Mucosa of descending colon (tissue), 3 donors: Measurements from ENCODE around the gene LMX1B. TPM values are rescaled to one million over a fixed set of nuclear protein-coding genes. Genes with fewer than 3 reads are reported as not detected.

Experiments used
- ATAC-seq: fragments of 200-7000 bp; cut with Tn5 transposase; one replicate; pipeline ENCODE4 v1.9.1; 2020; ENCODE audit warnings: mild to moderate bottlenecking, moderate library complexity
- DNase-seq, 3 donors: peaks; one replicate each; pipeline ENCODE4 v3.0.0-alpha.2; 2020
- H3K36me3 ChIP-seq: fragments of 200-600 bp; one replicate; pipeline ENCODE4 v1.8.0; 2021; ENCODE audit warnings: low read depth, mild to moderate bottlenecking
- H3K4me1 ChIP-seq: fragments of 200-600 bp; one replicate; pipeline ENCODE4 v1.8.0; 2021; ENCODE audit warnings: low read depth, mild to moderate bottlenecking
- H3K4me3 ChIP-seq: fragments of 200-600 bp; one replicate; pipeline ENCODE4 v1.8.0; 2021; ENCODE audit warnings: mild to moderate bottlenecking
- H3K9me3 ChIP-seq: fragments of 200-600 bp; one replicate; pipeline ENCODE4 v1.8.0; 2021; ENCODE audit warnings: mild to moderate bottlenecking
- intact Hi-C, 2 donors: fragments of 100-400 bp; cut with DNase I in 1 of 2; cut with micrococcal nuclease in 1 of 2; formaldehyde crosslinking; loops; one replicate each; pipeline versions ENCODE4 v1.11.0 to v1.11.1; 2022; cut with DNase I, micrococcal nuclease
- total RNA-seq, 3 donors: library from RNA; stranded (reverse); fragmentation: NEBNext Ultra II Directional in 2 of 3; extraction: Animal tissue kit (Norgen Biotek cat#: 25700) in 2 of 3; gene quantifications; one replicate each; pipeline versions ENCODE4 v1.2.1 to v1.2.4, GENCODE V29; 2021 to 2023
- TF ChIP-seq, protein P1 (sequence below): fragments of 200-600 bp; IDR thresholded peaks from one replicate; pipeline ENCODE4 v1.8.0; 2022; ENCODE audit warnings: antibody characterized with exemption, mild to moderate bottlenecking
- donor health status: DM: no; HTN: no; CAD: no; lungs with moderate emphysema.
- donor health status: DM: no; HTN: no; CAD: no.
- donor health status: DM: no; HTN: yes; CAD: no.

Gene LMX1B
- total RNA-seq, 3 donors from 2014 or later, result 0.14 to 0.51 TPM; not detected in 1

DNA sequence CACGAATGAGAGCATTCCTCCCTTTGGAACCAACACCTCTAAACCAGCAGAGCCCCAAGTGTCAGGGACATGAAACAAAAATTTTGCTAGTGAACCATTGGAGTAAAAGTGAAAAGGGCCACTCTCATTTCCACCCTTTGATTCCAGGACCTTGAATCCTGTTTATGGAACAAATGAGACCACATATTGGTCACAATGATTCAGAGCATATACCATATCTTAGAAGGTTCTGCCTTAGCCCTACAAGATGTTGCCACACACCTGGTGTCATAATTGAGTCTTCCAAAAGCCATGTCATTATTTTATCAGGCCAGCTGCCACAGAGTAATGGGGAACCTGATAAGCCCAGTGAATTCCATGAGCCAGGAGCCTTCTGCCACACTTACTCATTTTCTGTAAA lies 124.8 kb downstream of the LMX1B start:
- no peak for ATAC-seq

DNA sequence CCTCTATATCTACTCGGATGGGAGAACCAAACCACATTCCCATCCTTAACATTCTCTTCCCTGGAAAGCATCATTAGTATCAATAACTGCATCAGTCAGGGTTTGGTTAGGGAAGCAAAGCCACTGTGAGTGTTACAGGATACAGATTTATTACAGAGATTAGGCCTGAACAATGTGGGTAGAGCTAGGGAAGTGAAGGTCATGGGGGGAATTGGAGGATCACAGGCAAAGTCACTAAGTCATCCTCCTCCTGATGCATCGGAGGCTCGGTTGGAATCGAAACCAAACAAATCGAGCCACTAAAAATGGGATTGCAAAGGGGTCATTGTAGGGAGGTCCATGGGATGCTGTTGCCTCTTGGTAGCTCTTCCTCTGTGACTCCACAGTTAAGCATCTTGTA lies 129.3 kb downstream of the LMX1B start:
- H3K4me1 ChIP-seq, result no peaks in the 10 kb centered on the region
- H3K9me3 ChIP-seq, result no peaks in the 10 kb centered on the region
- no peak overlapping the region for H3K4me3 ChIP-seq
- ATAC-seq, result no peak
- no peaks in the 10 kb centered on the region for H3K36me3 ChIP-seq
- TF ChIP-seq, protein P1, sequence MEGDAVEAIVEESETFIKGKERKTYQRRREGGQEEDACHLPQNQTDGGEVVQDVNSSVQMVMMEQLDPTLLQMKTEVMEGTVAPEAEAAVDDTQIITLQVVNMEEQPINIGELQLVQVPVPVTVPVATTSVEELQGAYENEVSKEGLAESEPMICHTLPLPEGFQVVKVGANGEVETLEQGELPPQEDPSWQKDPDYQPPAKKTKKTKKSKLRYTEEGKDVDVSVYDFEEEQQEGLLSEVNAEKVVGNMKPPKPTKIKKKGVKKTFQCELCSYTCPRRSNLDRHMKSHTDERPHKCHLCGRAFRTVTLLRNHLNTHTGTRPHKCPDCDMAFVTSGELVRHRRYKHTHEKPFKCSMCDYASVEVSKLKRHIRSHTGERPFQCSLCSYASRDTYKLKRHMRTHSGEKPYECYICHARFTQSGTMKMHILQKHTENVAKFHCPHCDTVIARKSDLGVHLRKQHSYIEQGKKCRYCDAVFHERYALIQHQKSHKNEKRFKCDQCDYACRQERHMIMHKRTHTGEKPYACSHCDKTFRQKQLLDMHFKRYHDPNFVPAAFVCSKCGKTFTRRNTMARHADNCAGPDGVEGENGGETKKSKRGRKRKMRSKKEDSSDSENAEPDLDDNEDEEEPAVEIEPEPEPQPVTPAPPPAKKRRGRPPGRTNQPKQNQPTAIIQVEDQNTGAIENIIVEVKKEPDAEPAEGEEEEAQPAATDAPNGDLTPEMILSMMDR, result no peak
- intact Hi-C loops, result no loop called here
- no peak for DNase-seq

More for the DNA sequence above, 124.8 kb downstream of the LMX1B start:
- TF ChIP-seq, protein P1, result no peak
- no peak overlapping the region for H3K4me3 ChIP-seq
- no peak for DNase-seq
- no peaks in the 10 kb centered on the region for H3K36me3 ChIP-seq
- intact Hi-C loops, result no loop called here
- H3K9me3 ChIP-seq, result peaks cover 17% of the 10 kb centered on the region
- H3K4me1 ChIP-seq, result no peaks in the 10 kb centered on the region

DNA sequence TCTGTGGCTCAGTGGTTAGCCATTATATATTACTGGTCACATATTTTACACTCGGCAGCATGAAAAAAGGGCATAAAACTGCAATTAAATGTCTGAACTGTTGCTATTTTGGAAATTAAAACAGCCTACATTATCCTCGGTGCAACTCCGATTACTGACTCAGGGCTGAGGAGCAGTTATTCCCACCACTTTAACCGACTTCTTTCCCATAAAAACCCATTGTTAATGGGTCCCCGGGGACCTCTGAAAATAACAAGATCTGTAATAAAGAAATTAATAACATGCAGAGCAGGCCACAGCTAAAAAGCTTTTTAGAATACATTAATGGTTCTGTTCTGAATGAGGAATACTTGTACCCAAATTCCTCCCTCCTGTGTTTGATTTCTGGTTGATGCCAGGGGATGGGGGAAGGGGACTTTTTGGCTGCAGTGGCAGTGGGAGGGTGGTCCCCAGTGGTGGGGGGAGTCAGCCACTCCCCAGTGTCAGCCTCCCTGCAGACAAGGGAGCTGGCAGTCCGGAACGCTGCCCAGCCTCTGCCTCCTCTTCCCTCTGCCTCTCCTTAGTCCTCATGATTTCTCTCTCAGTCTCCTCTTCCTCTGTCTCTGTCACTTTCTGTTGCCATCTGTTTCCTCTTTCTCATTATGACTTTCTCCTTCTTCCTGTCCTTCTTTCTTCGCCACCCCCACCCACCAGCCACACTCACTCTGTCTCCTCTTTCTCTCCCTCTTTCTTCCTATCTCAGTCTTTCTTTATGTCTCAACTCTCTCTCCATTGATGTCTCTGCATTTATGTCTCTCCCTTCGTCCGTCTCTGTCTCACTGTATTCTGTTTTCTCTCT lies 132.1 kb downstream of the LMX1B start:
- intact Hi-C loops, result no loop called here
- TF ChIP-seq, protein P1, result no peak
- no peak for ATAC-seq
- no peaks in the 10 kb centered on the region for H3K4me1 ChIP-seq
- H3K36me3 ChIP-seq, result no peaks in the 10 kb centered on the region
- H3K9me3 ChIP-seq, result no peaks in the 10 kb centered on the region
- no peak overlapping the region for H3K4me3 ChIP-seq
- no peak for DNase-seq

Other genes starting within 250 kb of the LMX1B start
- gene ZBTB43, start 191.1 kb downstream of the LMX1B start, total RNA-seq, result 10 to 100 TPM; 18.8 to 24.0 (median 21.7) TPM
- gene ZBTB34, start 246.7 kb downstream of the LMX1B start, total RNA-seq, result 10 to 100 TPM in 1 of 3 donors, 1 to 10 TPM in 2; 7.7 to 12.3 (median 10.0) TPM